NCI-H748 treated with DMSO at 0.1 percent for 48 hours (cell line): Measurements from ENCODE around the gene ADCY10.
A peak's percentile ranks its signal among the peaks of the same experiment; 100 is the strongest.
"Not testable (repeated sequence)": the region's sequence is repeated elsewhere in the genome, so short reads cannot be mapped to it uniquely, and the experiment has no call there.

ENCODE experiments used
- DNase-seq: peaks from one replicate; lab custom pipeline; 2025; lab: John Stamatoyannopoulos, UW

Gene ADCY10

DNA sequence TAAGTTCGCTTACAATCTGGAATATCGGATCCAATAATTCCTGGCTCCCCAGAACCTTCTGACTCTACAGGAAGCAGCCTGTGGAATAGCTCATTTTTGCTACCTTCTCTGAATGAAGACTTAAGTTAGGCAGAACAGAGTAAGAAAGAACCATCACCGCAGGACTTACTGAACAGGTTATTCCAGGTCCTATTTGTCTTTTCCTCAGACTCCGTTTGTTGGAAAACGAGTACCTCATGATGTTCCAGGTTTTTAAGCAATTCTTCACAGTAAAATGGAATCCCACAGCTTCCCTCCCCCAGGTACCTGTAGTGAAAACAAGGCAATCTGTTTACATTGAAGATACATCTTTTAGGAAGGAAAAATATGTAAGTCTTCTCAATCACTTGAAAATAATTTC lies 59.8 kb downstream of the ADCY10 start:
- DNase-seq, result no peak

DNA sequence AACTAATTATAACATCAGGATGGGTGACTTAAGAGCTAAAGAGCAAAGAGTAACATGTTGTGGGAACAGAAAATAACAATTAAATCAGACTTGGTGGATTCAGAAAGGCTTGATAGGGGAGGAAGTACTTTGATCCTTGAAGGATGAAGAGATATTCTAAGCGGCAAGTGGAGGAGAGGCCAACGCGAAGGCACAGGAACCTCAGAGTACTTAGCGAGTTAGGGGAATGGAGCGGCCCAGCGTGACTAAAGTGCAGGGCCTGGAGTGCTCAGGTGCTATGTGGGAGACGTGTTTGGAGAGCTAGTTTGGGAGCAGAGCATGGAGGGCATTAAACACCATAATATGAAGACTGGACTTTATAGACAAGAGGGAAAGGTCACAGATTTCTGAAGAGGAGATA lies 64.3 kb downstream of the ADCY10 start:
- DNase-seq, result no peak

DNA sequence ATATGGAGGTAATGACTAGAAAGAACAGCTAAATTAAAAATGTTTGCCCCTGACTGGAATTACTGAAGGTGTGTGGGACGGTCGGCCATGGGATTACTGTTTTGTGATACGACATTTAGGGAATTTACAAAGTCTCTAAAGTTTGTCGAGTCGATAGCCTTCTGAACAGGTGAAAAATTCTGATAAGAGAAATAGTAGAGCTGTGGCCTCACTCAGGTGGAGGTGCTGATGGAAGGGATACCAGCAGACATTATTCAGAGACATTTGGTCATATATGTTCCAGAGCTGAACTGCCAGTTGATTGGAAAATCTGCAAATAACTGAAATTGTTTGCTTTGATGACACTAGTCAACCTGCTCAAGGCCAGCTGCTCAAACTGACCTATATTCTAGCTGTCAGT lies 71.1 kb downstream of the ADCY10 start:
- DNase-seq, result no peak

DNA sequence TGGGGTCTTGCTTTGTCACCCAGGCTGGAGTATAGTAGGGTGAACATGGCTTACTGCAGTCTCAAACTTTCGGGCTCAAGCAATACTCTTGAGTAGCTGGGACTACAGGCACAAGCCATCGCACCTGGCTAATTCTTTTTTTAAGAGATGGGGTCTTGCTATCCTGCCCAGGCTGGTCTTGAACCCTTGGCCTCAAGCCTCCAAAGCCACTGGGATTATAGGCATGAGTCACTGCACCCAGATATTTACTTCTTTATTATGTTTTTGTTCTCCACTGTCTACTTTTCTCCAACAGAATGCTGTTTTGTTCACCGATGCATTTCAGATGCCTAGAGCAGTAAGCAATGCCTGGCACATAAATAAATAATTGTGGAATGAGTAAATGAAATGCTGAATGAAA lies 72.4 kb downstream of the ADCY10 start:
- no peak for DNase-seq

DNA sequence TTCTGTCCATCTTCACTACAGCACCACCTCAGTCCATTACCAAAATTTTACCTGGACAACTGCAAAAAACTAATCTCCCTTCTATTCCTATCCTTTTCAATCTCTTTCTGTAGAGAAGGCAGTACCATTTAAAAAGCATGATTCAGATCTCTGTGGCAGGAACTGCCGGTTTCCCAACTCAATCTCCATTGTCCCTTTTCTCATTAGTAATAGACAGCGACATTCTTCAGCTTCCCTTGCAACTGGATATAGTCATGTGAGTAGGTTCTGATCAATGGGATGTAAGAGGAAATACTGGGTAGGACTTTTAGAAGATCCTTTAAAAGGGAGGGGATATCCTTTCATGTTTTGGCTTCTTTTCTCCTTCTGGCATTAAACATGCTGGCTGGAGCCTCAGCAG lies 74.9 kb downstream of the ADCY10 start:
- no peak for DNase-seq

DNA sequence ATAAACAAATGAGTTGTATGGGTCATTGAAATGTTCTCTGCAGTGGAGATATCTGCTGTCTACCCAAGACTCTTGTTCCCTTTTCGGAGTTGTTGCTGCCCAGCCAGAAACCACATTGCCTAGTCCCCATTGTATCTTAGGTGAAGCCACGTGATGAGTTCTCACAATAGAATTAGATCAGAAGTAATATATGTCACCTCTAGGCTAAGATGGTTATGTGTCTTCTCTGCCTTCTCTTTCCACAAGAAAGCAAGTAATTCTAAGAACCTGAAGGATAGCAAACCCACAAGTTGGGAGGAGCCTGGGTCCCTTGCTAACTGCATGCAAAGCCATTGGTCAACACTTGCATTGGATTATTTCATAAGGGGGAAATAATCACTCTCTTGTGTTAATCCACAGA lies 76.6 kb downstream of the ADCY10 start:
- no peak for DNase-seq

DNA sequence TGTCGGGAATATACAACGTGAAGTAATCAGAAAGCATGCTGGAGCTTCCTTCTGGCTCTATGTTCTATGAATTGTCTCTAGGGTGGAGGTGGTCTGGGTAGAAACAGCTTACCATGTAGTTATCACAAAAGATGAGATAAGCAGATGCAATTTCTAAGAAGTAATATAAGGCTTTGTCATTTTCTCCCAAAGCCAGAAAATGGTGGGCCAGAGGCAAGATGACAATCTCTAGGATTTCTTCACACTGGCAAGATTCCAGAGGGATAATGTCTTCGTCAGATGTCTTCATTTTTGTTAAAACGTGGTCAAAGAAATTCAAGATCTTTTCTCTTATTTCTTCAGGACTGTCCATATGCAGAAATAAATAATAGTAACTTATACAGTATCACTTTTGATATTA lies 77.7 kb downstream of the ADCY10 start:
- DNase-seq, result no peak

DNA sequence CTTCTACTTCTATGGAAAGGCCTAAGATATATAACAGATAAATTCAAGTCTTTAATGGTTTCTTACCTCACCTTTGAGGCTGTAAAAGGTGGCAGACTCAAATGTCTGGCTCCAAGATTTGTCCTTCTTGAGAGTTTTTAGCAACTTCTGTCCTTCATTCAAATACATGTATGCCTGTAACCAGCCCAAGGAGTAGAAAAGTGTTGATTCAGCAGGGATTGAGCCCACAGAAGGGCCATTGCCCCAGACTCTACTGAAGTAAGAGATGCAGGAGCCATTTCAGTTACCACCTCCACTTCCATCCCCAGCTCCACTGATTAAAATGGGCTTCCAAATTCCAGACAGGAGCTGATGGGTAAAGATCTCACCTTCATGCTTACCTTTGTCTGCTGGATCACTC lies 80.0 kb downstream of the ADCY10 start:
- DNase-seq, result no peak

DNA sequence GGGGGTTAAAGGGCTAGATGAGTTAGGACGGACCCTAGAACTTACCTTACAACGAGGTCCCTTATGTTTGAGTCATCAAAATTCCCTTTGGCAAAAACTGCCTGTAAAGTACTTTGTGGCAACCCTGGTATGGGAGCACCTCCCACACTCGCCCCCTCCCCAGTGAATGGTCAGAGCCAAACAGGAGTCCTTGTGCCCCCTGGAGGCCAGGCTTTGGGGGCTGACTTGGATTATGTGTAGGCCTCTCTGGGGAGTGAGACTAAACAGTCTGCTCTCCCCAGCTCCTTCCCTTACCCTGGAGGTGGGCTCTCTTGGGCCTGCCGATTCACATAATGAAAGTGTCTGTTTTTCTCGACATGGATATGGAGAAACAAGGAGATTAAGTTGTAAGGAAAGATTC lies 81.2 kb downstream of the ADCY10 start:
- DNase-seq, result no peak

DNA sequence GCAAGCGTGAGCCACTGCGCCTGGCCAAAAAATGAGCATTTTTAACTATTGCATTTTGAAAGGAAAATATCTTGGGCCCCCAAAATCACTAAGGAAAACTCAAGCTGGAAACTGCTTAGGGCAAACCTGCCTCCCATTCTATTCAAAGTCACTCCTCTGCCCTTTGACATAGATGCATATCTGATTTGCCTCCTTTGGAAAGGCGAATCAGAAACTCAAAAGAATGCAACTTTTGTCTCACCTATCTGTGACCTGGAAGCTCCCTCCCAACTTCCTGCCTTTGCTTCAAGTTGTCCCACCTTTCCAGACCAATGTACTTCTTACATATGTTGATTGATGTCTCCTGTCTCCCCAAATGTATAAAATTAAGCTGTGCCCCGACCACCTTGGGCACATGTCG lies 83.3 kb downstream of the ADCY10 start:
- DNase-seq, result not testable (repeated sequence)

DNA sequence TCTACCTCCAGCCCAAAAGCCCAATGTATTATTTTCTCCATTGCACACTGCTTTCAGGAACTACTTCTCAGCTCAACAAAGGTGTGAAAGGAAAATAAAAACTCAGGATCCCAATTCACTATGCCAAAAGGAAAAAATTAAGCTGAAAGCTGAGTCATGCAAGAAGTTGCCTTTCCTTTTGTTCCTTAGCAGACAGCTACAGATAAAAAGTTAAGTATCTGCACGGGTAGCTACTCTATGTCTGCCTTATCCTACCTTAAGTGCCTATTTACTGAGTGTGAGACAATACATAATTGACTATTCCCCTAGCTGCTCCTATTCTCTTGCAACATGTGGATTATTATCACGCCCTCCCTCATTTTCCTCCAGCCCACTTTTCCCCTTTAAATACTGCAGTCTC lies 84.1 kb downstream of the ADCY10 start:
- no peak for DNase-seq

DNA sequence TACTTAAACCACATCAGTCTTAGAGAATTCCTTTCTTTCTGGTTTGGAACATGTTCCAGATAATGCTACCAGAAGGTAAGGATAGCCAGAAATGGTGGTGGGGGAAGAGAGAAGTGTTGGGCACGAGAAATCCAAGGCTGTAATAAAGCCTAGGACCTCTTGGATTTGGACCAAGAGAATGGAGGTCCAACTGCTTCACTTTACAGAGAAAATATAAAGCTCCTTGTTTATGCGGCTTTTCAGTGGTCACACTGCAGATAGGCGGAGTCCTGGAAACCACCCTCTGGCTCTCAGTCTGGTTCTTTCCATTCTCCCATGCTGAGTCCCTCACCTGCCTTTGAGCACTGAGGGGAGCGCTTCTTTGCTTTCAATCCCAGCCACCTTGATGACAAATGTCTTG lies 87.8 kb downstream of the ADCY10 start:
- DNase-seq, result no peak

DNA sequence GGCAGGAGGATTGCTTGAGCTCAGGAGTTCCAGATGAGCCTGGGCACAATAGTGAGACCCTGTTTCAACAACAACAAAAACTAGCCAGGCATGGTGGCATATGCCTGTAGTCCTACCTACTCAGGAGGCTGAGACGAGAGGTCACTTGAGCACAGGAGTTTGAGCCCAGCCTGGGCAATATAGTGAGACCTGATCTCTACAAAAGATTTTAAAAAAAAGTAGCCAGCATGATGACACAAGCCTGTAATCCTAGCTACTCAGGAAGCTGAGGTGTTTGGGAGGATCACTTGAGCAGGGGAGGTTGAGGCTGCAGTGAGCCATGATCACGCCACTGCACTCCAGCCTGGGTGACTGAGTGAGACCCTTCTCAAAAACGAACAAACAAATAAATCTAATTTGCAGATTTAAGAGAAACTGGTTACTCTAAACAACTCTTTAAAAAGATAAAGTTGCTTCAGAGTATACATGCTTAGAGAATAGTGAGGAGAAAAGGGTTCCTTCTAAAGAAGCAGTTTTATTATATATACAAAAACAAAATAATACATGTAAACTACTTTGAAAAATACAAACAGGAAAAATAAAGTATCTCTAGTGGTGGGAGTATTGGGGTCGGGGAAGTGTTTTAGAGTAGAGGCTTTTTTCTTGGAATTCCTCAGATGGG lies 88.4 kb downstream of the ADCY10 start:
- DNase-seq, result no peak

DNA sequence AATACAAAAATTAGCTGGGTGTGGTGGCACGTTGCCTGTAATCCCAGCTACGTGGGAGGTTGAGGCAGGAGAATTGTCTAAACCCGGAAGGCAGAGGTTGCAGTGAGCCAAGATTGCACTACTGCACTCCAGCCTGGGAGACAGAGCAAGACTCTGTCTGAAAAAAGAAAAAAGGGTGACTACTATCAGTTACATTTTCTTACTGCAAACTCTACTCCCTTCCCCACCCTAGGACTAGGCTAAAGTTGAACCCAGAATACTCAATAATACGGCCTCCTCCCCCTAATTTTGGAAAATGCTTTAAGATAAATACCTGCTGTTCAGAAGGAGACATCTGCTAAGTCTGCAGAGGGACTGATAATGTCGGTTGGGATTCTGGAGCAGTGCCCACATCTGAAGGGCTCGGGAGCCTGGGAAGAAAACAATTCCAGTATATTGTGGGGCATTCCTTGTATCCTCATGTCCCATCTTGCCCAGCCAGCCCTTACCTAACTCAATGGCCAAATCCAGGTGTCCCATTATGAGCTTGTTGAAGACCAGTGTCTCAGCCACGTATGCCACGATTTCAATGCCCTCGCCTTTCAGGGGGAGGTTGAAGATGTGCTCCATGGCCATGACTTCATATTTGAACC lies 89.7 kb downstream of the ADCY10 start:
- DNase-seq, result no peak

DNA sequence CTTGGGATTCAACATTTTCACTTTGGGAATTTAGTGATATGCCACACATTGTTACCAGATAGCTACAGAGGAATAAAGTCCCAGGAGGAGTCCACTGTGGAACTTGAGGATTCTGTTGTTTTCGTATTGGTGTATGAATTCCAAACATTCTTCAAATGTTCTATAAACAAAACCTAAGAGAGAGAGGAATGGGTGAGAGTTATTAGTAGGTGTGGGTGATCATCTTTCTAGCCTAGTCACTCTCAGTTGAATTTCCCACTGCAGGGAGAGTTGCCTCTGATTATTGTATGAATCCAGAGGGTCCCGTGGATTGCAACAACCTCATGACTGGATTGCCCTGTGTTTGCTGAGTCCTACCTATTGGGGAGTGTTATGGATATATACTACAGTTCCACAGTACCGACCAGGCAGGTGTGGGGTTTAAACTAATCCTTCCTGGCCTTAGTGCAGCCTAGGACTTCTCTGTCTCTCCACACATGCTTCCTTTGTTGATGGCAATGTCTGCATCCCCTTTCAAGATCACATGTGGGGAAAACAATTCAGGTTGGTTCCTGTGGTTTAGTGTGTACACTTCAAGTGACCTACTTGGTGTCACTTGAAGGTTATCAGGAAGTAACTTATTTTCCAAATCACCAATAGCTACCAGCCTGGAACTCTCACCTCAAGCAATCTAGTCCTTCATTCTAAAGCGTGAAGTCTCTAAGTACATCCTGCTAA lies 91.8 kb downstream of the ADCY10 start:
- DNase-seq, result no peak

DNA sequence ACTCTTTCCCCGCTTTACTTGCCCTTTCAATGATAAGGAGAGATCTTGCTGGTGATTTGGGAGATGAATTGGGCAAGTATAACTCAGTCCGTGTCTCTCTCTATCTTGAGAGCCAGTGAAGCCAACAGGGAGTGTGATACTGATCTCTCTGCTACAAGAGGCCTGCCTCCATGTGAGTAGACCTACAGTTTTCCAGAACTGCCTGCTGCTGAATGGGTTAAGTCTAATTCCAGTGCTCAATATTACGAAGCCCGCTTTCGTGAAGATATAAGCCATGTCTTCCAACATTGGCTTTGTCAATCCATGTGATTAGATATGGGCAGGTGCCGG lies 92.6 kb downstream of the ADCY10 start:
- DNase-seq, result no peak

DNA sequence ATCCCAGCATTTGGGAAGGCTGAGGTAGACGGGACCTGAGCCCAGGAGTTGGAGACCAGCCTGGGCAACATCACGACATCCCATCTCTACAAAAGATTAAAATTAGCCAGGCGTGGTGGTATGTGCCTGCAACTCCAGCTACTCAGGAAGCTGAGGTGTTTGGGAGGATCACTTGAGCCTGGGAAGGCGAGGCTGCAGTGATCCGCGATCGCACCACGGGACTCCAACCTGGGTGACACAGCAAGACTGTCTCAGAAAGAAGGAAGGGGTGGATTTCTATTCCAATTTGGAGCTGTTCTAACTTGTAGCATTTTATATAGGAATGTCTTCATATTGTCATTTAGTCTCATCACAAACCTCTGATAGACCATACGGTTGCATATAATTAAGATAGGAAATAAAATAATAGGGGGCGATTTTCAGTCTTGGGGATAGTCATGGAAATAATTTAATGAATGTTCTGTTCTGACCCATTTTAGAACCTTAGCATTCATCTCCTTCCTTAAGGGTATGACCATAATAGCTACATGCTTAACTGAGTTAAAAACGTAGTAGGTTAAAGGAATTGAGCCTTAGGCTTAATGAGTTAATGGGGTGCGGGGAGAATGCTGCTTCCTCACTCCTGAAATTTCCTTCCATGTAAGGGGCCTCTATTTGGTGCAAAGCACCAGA lies 93.1 kb downstream of the ADCY10 start:
- DNase-seq, result no peak

DNA sequence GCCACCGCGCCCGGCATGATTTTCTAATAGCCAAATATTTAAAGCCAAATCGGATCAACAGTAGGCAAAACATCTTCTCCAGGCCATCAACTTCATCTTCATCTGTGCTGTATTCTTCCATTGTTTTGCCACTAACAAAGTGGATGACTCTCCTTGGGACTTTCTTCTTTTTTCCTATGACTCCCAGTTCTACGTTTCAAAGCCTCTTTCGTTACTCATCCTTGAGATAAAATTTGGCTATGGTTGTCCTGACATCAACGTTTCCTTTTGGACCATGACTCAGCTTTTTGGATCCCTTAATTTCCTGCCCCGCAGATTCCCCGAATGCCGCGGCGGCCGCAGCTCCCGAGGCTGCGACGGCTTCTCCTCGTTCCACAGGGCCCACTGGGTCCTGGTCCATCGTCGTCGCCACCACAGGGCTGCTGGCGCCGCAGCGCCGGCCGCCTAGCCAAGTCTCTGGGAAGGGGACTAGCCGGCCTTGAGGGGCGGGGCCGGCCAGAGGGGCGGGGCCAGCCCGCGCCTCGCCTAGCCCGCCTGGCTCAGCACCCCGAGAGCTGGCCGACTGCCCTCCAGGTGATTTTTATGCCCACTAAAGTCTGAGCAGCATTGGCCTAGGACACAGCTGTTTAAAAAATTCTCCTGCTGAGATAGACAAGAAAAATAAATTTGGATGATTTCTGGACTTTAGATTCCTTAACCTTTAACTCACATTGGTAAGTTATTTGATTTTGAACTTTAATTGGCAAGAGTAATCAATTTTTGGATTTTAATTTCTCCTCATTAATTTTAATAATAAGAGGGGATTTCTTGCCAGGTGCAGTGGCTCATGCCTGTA lies 93.9 kb downstream of the ADCY10 start:
- DNase-seq, result peak; percentile 17

DNA sequence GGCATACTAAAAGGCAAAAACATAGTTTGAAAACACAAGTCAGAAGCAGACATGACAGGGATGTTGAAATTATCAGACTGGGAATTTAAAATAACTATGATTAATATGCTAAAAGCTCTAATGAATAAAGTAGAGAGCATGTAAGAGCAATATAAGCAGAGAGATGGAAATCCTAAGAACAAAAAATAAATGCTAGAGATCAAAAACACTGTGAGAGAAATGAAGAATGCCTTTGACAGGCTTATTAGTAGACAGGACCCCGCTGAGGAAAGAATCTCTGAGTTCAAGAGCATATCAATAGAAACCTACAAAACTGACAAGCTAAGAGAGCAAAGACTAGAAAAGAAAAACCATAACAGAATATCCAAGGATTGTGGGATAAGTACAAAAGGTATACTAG lies 98.3 kb downstream of the ADCY10 start:
- DNase-seq, result no peak

DNA sequence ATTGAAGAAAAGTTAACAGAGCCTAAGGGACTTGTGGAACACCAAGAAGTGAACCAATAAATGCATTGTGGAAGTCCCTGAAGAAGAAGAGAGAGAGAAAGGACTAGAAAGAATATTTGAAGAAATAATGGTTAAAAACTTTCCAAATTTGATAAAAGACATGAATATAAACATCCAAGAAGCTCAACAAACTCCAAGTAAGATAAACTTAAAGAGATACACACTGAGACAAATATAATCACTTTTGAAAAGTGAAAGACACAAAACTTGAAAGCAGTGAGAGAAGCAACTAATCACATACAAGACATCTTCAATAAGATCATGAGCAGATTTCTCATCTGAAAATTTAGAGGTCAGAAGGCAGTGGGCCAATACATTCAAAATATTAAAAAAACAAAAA lies 101.0 kb downstream of the ADCY10 start:
- no peak for DNase-seq

DNA sequence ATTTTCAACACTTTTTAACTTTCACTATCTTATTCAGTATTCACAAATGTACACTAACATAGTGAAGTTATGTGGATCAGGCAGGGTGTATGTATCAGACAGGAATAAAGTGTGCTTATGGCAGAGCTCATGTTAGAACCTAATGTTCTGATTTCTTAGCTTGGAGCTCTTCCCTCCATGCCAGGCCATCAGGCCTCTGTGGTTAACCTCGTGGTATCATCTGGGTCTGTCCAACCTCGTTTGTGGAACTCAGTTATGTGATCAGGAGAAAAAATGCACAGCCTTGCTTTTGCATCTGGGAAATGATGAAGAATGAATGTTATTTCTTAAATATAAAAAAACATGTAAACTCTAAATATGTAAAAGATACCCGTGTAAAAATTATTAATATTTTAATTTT lies 105.2 kb downstream of the ADCY10 start:
- DNase-seq, result no peak

DNA sequence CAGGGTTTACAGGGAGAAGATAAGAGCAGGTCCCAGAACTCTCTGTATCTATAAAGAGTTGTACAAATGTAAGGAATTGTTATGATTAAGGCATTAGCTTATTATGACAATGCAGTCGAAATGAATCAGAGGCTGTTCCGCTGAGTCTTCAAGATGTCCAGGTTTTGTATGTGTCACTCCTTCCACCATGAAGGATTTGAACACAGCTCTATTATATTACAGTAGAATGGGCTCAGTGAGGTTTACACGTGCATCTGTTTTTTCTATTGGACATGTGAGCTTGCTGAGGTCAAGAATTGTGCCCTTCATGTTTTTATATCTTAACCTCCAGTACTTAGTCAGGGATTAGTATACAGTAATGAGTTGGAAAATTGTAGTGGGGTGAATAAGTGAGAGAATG lies 105.8 kb downstream of the ADCY10 start:
- no peak for DNase-seq
